Stimulated activated CD4-positive, alpha-beta T cell treated with anti-CD3 and anti-CD28 coated beads, Interleukin-1b, Interleukin-23, amount 100 ng/mL, for 1 hour (primary cell): Measurements from ENCODE around the gene KCNA2.

Source experiments
- DNase-seq, 2 donors: peaks; one replicate each; pipeline ENCODE4 v3.0.0-alpha.2; 2020; ENCODE audit warnings: low read depth in 2 of 2

KCNA2 gene

DNA sequence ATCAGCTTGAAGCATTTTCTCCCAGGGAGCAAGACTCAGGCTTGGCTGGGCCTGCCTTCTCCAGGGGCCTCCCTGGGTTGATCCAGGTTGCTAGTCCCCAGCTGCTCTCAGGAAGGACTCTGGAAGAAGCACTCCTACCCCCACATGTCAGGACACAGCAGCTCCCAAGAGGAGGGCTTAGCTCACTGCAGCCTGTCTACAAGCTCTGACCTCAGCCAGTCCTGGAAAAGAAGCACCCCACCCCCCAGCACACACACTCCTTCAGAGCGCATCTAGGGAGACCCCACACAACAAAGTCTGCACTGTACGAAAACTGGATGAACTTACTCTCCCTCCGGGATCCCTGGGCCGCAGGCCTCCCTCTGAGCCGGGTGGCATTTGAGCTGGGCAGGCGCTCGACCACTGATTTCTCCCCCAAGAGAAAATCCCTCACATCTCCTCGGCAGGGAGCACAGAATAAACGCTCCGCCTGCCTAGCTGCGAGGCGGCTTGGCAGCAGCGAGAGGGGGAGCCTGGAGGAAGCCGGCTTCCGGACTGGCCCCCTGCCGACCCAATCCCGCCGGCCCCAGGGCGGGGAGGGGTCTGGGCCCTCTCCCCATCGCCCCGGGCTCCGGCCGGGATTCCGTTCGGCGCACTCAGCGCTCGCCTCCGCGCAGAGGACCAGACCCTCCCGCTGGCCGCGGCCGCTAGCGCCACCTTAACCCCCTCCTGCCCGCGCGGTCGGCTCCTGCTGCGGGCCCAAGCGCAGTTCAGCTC lies at the start of gene KCNA2:
Gene KCNA2, minus strand, starts transcription at position 458 of the 756 bp plus-strand sequence. CDS start 1,576 bp downstream, outside the sequence.
- no peak for DNase-seq

DNA sequence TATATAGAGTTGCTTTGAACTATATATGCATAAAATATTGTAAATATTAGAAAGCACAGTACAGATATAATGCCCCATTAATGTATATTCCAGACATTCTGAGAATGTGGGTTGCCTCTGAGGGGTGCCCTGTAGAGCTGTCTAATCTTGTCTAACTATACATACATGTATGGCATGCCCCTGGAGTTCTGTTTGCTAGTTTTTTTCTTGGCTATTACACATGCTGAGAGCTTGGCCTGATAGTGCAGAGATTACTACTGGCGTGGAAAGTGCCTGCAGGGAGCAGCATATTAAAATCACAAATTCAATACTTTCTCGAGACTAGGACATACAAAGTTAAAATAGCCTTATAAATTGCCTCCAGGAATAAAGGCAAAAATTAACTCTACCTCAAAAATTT lies 44.5 kb upstream of the KCNA2 start:
- DNase-seq: no peak

- no peak for DNase-seq
These were observed 42.3 kb upstream of the KCNA2 start for GRCh38 chr1:110648417-110648816.

GRCh38 chr1:110647254-110647891 lies 41.2 kb upstream of the KCNA2 start:
- no peak for DNase-seq

- DNase-seq: no peak
These were observed 39.9 kb upstream of the KCNA2 start for GRCh38 chr1:110645821-110646735.

DNA sequence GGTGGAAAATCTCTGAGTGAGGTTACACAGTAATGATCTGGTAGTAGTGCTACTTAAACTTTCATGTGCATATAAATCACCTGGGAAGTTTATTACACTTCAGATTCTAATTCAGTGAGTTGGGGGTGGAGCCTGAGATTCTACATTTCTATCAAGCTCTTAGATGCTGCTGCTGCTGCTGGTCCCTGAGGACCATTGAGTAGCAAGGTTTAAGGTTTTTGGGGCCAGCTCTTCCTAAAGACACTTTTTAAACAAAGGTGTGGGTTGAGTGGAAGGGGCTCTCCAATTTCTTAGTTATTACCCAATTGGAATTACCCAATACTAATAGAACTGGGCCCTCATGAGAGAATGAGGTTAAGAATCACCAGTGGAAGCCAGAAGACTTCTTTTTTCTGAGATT lies 39.1 kb upstream of the KCNA2 start:
- no peak for DNase-seq

GRCh38 chr1:110643879-110644472 lies 37.8 kb upstream of the KCNA2 start:
- DNase-seq: no peak

GRCh38 chr1:110639724-110640386 lies 33.7 kb upstream of the KCNA2 start:
- DNase-seq: no peak

- DNase-seq: no peak
These were observed 32.4 kb upstream of the KCNA2 start for GRCh38 chr1:110638556-110638955.

DNA sequence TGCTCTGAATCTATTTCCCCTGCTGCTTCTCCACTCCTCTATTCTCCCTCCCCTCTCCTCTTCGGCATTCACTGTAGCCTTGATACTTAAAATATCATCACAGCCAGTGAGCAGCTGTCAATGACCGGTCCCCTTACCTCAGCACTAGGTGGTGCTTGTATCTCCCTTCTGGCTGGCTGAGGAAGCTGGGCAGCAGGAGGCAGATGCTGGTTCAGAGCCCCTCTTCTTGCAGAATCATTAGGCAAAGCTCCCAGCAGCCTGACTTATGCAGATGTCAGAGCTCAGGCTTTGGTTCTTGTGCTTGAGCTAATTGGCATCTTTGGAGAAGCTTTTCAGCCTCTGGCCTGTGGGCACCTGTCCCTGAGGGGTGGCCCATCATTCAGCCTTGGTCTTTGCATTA lies 31.9 kb upstream of the KCNA2 start:
- DNase-seq: no peak

DNA sequence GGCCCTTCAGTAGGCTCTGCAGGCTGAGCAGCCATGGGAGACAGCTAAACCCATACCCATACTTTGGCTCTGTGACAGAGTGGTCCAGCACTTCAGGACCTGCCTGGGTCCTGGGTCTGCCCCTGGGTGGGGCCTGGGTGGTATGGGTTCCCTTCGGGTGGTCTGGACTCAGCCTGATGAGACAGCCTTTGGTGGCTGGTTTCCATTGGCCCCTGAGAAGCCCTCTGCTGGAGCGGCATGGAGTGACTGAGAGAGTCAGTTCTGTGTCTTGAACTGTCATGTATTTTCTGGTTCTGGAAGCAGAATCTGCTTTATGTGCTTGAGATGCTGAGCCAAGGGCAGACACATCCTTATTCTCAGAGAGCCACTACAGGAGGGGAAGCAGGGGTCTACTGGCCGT lies 31.3 kb upstream of the KCNA2 start:
- DNase-seq: no peak

- no peak for DNase-seq
These were observed 30.2 kb upstream of the KCNA2 start for GRCh38 chr1:110636149-110636935.

- no peak for DNase-seq
These were observed 29.3 kb upstream of the KCNA2 start for GRCh38 chr1:110635434-110635833.

- peak; percentile 21 to 49 for DNase-seq
These were observed 28.5 kb upstream of the KCNA2 start for GRCh38 chr1:110634455-110635311.

- DNase-seq: no peak
These were observed 27.9 kb upstream of the KCNA2 start for GRCh38 chr1:110634086-110634454.

DNA sequence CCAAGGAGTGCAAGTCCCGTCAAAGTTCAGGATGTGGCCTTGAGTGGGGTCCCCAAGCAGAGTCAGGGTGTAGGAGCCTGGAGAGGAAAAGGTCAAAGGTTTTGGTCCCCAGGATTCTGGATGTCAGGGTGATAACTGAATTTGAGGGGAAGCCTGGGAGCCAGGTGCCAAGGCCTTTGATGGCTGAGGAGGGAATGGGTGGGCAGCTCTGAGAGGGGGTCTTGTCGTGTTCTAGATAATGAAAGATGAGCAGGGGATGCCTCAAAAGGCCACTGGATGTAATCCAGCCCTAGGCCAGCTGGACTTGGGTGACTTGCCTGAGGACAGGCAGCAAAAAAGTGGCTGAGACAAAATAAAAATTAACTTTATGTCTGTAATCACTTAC lies 27.5 kb upstream of the KCNA2 start:
- DNase-seq: no peak

GRCh38 chr1:110631836-110632620 lies 25.9 kb upstream of the KCNA2 start:
- no peak for DNase-seq

DNA sequence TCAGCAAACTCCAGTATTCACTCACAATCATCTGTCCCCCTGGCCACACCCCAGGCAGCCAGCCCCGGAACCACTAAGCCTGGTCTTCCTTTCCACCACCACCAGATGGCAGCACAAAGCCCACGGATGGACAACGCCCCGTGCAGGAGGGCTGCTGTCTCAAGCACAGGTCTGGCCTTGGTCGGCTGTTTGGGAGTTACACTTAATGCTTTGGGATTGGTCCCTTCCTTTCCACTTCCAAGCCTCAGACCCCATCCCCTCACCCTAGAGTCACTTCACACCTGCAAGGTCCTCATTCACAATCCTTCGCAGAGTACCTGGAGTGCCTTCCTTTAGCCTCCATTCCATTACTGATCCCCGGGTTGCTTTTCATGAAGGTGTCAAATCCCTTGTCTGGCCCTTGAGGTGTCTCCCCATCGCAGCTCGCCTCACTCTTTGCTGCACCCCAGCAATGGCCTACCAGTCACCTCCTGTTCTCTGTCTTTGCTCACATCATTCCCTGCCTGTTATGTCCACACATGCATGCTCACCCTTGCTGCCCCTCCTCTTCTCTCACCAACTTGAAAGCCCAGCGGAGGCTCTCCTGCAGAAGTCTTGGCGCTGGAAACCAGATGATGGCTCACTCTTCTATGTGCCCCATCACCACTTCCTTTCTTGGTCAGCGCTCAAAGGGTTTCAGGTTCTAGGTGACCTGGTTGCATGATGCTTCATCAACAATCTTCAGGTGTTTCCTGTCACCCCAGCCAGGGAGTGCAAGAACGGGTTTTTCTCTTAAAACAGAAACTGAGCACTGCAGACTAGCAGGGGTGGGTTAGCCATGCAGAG lies 24.9 kb upstream of the KCNA2 start:
- peak; percentile 70 to 76 for DNase-seq
